Measurements from ENCODE around the gene MECP2. TPM values are rescaled to one million over a fixed set of nuclear protein-coding genes. Genes with fewer than 3 reads are reported as not detected.

MECP2 gene
- total RNA-seq, 4 donors from 2014 or later, result 30.7 to 34.9 (median 33.6) TPM

- intact Hi-C loops (cut with DNase I; ENCODE audit: low total_unique reads), result no loop called here
- no peak for DNase-seq (ENCODE audit: low spot score in 2 of 2)
Observed at GRCh38 chrX:154082396-154083125, 15.0 kb downstream of the MECP2 start.

GRCh38 chrX:154077101-154077500 is 20.4 kb downstream of the MECP2 start:
- DNase-seq (ENCODE audit: low spot score in 2 of 2), result no peak
- TF ChIP-seq CTCF (IDR thresholded peaks at IDR 0.05) (no peak), POLR2A (IDR thresholded peaks at IDR 0.05) (no peak)
- intact Hi-C loops (cut with DNase I; ENCODE audit: low total_unique reads), result no loop called here
- no peak overlapping the region for H3K4me3 ChIP-seq (ENCODE audit: low read depth, poor library complexity, severe bottlenecking)
- whole genome bisulfite sequencing, 2 donors, result 95 to 97% methylated on average over 4 of the region's 4 CpGs

More at GRCh38 chrX:154082396-154083125, 15.0 kb downstream of the MECP2 start:
- 36 to 62% methylated on average over 10 to 11 of the region's 11 CpGs for WGBS, 2 donors
- H3K4me3 ChIP-seq (ENCODE audit: low read depth, poor library complexity, severe bottlenecking), result no peak overlapping the region
- TF ChIP-seq POLR2A (IDR thresholded peaks at IDR 0.05) (no peak), CTCF (IDR thresholded peaks at IDR 0.05) (no peak)

GRCh38 chrX:154074199-154074598 is 23.3 kb downstream of the MECP2 start:
- no peak for DNase-seq (ENCODE audit: low spot score in 2 of 2)
- H3K4me3 ChIP-seq (ENCODE audit: low read depth, poor library complexity, severe bottlenecking), result no peak overlapping the region
- no peak for TF ChIP-seq POLR2A (IDR thresholded peaks at IDR 0.05)
- TF ChIP-seq CTCF (IDR thresholded peaks at IDR 0.05), result no peak
- 63 to 73% methylated on average over 3 of the region's 3 CpGs for WGBS, 2 donors
- intact Hi-C loops (cut with DNase I; ENCODE audit: low total_unique reads), result no loop called here

- H3K4me3 ChIP-seq (ENCODE audit: low read depth, poor library complexity, severe bottlenecking), result no peak overlapping the region
- intact Hi-C loops (cut with DNase I; ENCODE audit: low total_unique reads), result no loop called here
- WGBS, 2 donors, result 61 to 67% methylated on average over 1 of the region's 1 CpG
- no peak for TF ChIP-seq POLR2A (IDR thresholded peaks at IDR 0.05)
- TF ChIP-seq CTCF (IDR thresholded peaks at IDR 0.05), result no peak
- DNase-seq (ENCODE audit: low spot score in 2 of 2), result no peak
Observed at GRCh38 chrX:154072192-154072591, 25.3 kb downstream of the MECP2 start.

- WGBS, 2 donors, result 75 to 96% methylated on average over 3 of the region's 3 CpGs
- no peak for DNase-seq (ENCODE audit: low spot score in 2 of 2)
- H3K4me3 ChIP-seq (ENCODE audit: low read depth, poor library complexity, severe bottlenecking), result no peak overlapping the region
- TF ChIP-seq POLR2A (IDR thresholded peaks at IDR 0.05) (no peak), CTCF (IDR thresholded peaks at IDR 0.05) (no peak)
- intact Hi-C loops (cut with DNase I; ENCODE audit: low total_unique reads), result no loop called here
Observed at GRCh38 chrX:154068560-154068959, 29.0 kb downstream of the MECP2 start.

All from lower leg skin (tissue), 4 donors.